Measurements from ENCODE around the gene PRKD3.

PRKD3 gene

DNA sequence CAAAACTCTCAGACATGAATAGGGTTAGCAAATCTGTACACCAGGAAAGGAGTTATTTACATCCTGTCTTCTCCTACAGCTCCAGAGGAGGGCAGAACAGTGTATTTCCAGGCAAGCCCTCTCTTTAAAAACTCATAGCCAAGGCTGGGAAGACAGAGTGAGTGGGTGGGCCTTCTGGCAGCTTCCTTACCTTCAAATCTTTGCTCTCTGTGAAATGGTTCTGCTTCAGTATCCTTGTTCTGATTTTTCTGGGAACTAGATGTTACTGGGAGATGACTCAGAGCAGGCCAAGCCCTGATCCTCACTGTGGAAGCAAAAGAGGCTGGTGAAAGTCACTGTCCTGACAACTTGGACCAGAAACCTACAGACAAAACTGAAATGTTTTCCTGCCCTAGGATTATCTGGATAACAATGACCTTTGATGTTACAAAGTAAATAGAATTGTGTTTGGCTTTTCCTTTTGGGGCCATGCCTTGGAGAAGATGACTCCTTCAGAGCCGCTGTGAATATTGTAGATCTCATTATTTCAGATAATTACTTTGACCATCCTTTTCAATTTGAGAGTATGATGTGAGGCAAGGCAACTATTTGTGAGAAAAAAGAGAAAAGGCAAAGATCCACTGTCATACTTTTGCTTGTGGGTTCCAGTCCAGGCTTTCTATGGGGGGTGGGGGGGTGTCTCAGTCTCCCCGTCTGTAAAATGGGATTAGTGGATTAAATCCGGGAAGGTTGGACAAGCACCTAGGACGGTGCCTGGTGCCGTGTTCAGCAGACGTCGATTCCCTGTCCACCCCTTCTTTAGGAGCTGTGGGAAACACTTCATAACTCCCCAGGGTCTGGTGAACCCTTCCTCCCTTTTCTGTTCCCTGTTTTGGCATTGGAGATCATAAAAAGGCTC is 19.2 kb upstream of the PRKD3 start:
- TF ChIP-seq, protein P1, sequence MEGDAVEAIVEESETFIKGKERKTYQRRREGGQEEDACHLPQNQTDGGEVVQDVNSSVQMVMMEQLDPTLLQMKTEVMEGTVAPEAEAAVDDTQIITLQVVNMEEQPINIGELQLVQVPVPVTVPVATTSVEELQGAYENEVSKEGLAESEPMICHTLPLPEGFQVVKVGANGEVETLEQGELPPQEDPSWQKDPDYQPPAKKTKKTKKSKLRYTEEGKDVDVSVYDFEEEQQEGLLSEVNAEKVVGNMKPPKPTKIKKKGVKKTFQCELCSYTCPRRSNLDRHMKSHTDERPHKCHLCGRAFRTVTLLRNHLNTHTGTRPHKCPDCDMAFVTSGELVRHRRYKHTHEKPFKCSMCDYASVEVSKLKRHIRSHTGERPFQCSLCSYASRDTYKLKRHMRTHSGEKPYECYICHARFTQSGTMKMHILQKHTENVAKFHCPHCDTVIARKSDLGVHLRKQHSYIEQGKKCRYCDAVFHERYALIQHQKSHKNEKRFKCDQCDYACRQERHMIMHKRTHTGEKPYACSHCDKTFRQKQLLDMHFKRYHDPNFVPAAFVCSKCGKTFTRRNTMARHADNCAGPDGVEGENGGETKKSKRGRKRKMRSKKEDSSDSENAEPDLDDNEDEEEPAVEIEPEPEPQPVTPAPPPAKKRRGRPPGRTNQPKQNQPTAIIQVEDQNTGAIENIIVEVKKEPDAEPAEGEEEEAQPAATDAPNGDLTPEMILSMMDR (IDR thresholded peaks at IDR 0.05; ENCODE audit: borderline replicate concordance, insufficient read depth, low read depth, low read length), result 0 out of 2 replicates have a peak, but pooled peaks have one; percentile 12
- no peak overlapping the region for H3K4me3 ChIP-seq (ENCODE audit: low read depth, low read length)

DNA sequence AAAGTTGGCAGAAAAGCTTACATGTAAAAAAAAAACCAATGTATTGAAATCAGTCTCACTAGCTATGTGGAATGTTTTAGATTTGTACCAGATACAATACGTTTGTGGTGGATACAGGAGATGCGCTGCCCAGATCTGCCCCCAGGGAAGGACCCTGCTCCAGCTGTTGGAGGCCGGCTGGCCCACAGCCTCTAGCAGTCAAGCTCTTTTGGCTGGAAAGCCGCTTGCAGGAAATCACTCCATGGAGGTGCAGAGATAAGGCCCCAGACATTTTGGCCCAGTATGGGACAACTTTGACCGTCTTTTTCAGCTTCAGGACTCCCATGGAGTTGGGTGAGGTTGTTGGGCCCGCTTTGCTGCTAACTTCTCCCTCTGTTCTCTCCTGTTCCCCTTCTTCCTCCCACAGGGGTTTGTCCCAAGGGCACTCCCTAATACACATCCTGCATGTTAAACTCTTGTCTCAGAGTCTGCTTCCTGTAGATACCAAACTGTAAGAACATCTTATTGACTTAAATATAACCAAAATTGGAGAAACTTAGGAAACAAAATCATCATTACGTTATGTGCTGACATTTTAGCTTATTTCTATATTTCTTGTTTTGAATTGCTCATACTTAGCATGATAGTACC is 18.1 kb upstream of the PRKD3 start:
- TF ChIP-seq, protein P1 (IDR thresholded peaks at IDR 0.05; ENCODE audit: borderline replicate concordance, insufficient read depth, low read depth, low read length), result no peak
- H3K4me3 ChIP-seq (ENCODE audit: low read depth, low read length), result no peak overlapping the region

DNA sequence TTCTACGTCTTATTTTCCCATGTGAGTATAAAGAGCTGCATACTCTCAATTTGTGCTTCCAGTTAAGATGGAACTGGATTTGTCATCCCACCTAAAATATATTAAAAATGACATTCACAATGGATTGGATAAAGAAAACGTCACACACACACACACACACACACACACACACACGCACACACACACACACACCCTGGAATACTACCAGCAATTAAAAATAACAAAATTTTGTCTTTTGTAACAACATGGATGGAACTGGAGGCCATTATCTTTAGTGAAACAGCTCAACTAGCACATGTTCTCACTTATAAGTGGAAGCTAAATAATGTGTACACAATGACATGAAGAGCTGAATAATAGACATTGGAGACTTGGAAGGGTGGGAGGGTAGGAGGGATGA is 16.0 kb upstream of the PRKD3 start:
- no peak overlapping the region for H3K4me3 ChIP-seq (ENCODE audit: low read depth, low read length)
- TF ChIP-seq, protein P1 (IDR thresholded peaks at IDR 0.05; ENCODE audit: borderline replicate concordance, insufficient read depth, low read depth, low read length), result no peak

GRCh38 chr2:37338933-37339332 is 14.3 kb upstream of the PRKD3 start:
- TF ChIP-seq, protein P1 (IDR thresholded peaks at IDR 0.05; ENCODE audit: borderline replicate concordance, insufficient read depth, low read depth, low read length), result no peak
- H3K4me3 ChIP-seq (ENCODE audit: low read depth, low read length), result no peak overlapping the region

DNA sequence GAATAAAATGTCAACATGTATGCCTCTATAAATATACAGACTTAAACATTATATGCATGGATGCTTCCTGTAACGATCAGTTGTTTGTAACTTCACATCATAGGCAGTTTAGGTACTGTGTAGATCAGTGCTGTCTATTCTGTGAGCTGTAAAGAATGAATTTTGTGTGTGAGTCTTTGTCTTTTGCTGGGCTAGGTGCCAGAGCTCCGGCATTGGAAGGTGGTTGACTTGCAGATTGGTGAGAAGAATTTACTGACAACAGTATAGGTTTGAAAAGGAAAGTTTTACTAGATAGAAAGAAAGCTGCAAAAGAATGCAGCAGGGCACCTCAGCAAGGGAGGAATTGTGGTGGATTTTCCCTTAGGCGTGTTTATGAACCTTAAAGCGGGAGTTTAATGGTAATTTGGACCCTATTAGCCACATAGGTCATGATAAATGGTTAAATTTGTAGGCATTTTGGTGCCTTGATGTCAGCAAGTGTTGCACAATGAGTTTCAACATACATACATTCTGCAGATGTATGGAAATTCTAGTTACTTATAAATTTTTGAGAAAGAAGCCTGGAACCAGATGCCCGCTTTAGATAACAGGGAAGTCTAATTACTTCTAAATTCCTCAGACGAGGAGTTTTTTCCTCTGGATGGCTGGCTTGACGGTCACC is 13.1 kb upstream of the PRKD3 start:
- TF ChIP-seq, protein P1 (IDR thresholded peaks at IDR 0.05; ENCODE audit: borderline replicate concordance, insufficient read depth, low read depth, low read length), result no peak
- no peak overlapping the region for H3K4me3 ChIP-seq (ENCODE audit: low read depth, low read length)

GRCh38 chr2:37335604-37336003 is 11.0 kb upstream of the PRKD3 start:
- TF ChIP-seq, protein P1 (IDR thresholded peaks at IDR 0.05; ENCODE audit: borderline replicate concordance, insufficient read depth, low read depth, low read length), result no peak
- no peak overlapping the region for H3K4me3 ChIP-seq (ENCODE audit: low read depth, low read length)
